H1 (cell line): ENCODE measurements around the gene TBC1D22A. TPM values are rescaled to one million over a fixed set of nuclear protein-coding genes. Genes with fewer than 3 reads are reported as not detected.

Experiments used
- CHD7 ChIP-seq: fragments of 300-600 bp; sonication (generic); IDR thresholded peaks from 2 replicates; pipeline ENCODE4 v1.7.1; 2012; ENCODE audit warnings: low read length, moderate library complexity, mild to moderate bottlenecking, inconsistent platforms; ENCODE audit not compliant: insufficient replicate concordance
- RXRA ChIP-seq: IDR thresholded peaks from 2 replicates; pipeline ENCODE4 v1.6.1; 2011; ENCODE audit warnings: low read depth, mild to moderate bottlenecking, low read length, moderate library complexity; ENCODE audit not compliant: insufficient read depth
- SIN3A ChIP-seq, 2 experiments: IDR thresholded peaks in 1 of 2; conservative IDR thresholded peaks in 1 of 2; 2 replicates each; pipeline ENCODE4 v1.6.1; 2011 to 2012; ENCODE audit warnings: low read length in 2 of 2, improper control_type of control experiment in 1 of 2, low read depth in 1 of 2, mild to moderate bottlenecking in 1 of 2
- SIRT6 ChIP-seq: IDR thresholded peaks from one replicate; pipeline ENCODE4 v1.7.1; 2012; ENCODE audit warnings: low read length, inconsistent platforms
- YY1 ChIP-seq: IDR thresholded peaks from 2 replicates; pipeline ENCODE4 v1.6.1; 2011; ENCODE audit warnings: low read depth, mild to moderate bottlenecking, low read length
- polyA plus RNA-seq, 7 experiments: library from polyadenylated mRNA; depleted of rRNA in 3 of 7; stranded (reverse) in 5 of 7; unstranded in 2 of 7; fragments of >200 nt in 5 of 7; fragments of 200-250 nt in 2 of 7; gene quantifications; 1 replicate in 5 of 7; 2 replicates in 1 of 7; 4 replicates in 1 of 7; pipeline versions ENCODE4 v1.2.1 to v1.2.3, GENCODE V29; 2011 to 2013; ENCODE audit warnings: missing spikeins in 2 of 7, mixed read lengths in 2 of 7
- total RNA-seq: library from RNA; stranded (reverse); fragmentation: NEBNext Ultra II Directional; extraction: Animal tissue kit (Norgen Biotek cat#: 25700); gene quantifications from 2 replicates; pipeline ENCODE4 v1.2.1, GENCODE V29; 2021

TBC1D22A gene
- total and polyA plus RNA-seq, 2 of the 8 experiments (the other 6 are each of a cell fraction or from before 2014, with no cell fraction given), result 11.9 to 18.4 TPM

- TF ChIP-seq YY1, result no peak
- no peak for TF ChIP-seq SIRT6
- no peak for TF ChIP-seq RXRA
- no peak for TF ChIP-seq SIN3A (conservative IDR thresholded peaks at IDR 0.05 in 1 of 2, IDR thresholded peaks at IDR 0.05 in 1 of 2; ENCODE audit: low read depth in 1 of 2, low read length in 2 of 2)
- TF ChIP-seq CHD7, result no peak
Observed at GRCh38 chr22:46755525-46755924, 6.9 kb upstream of the TBC1D22A start (continued).
